Measurements from ENCODE around the gene ERVW-1.

The ERVW-1 gene

GRCh38 chr7:92425311-92425947 is 52.3 kb downstream of the ERVW-1 start:
- no peak for DNase-seq (ENCODE audit: low spot score)

DNA sequence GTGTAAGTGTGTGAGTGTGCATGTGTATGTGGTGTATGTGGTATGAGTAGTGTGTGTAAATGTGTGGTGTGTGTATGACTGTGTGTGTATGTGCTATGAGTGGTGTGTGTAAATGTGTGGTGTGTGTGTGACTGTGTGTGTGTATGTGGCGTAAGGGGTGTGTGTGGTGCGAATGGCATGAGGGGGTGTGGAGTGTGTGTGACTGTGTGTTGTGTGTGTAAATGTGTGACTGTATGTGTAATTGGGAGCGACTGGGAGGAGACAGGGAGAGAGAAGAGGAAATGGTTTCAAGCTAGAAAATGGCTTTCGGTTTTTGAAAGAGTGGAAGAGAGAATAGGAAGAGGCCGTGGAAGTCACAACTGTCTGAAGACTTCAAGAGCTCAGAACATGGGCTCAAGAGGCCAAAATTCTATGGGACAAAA is 54.0 kb downstream of the ERVW-1 start:
- DNase-seq (ENCODE audit: low spot score): no peak

DNA sequence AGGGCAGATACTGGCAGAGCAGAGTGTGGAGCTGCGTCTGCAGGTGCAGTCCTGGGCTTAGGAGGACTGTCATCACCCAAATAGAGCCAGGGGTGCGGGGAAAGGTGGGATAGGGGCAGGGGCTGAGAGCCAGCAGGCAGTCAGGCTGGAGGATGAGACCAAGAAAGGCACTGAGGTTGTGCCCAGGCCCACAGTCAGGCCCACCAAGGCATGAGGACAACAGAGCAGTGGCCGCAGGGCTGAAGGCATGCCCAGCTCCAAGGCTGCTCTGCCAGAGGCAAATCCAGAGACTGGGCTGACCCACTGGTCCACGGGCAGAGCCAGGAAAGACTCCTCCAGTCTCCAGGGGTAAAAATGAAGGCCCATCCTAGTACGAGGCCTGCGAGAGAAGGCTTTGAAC is 54.8 kb downstream of the ERVW-1 start:
- DNase-seq (ENCODE audit: low spot score): no peak

- no peak for DNase-seq (ENCODE audit: low spot score)
Measured at GRCh38 chr7:92421676-92422435, 55.9 kb downstream of the ERVW-1 start.

All from AG08395 (cell line).